GM21529 (cell line): ENCODE data around the gene SERAC1.
"Not testable (repeated sequence)": the region's sequence is repeated elsewhere in the genome, so short reads cannot be mapped to it uniquely, and the experiment has no call there.

Source experiments
- ATAC-seq: cut with Tn5 transposase; IDR thresholded peaks from one replicate; pipeline ENCODE4 v1.9.1; 2021; ENCODE audit not compliant: unreplicated experiment

The SERAC1 gene

GRCh38 chr6:158175111-158175510 is 7.0 kb upstream of the SERAC1 start:
- no peak for ATAC-seq

- ATAC-seq: no peak
Observed at GRCh38 chr6:158174514-158174913, 6.5 kb upstream of the SERAC1 start.

- ATAC-seq: no peak
Observed at GRCh38 chr6:158174024-158174423, 6.0 kb upstream of the SERAC1 start.

- ATAC-seq: no peak
Observed at GRCh38 chr6:158172001-158172400, 3.9 kb upstream of the SERAC1 start.

- no peak for ATAC-seq
Observed at GRCh38 chr6:158170656-158171081, 2.6 kb upstream of the SERAC1 start.

- ATAC-seq: not testable (repeated sequence)
Observed at GRCh38 chr6:158169634-158170033, 1.6 kb upstream of the SERAC1 start.

GRCh38 chr6:158165919-158166416 is 2.1 kb downstream of the SERAC1 start:
- ATAC-seq: no peak

- no peak for ATAC-seq
Observed at GRCh38 chr6:158164579-158165170, 3.4 kb downstream of the SERAC1 start.

GRCh38 chr6:158161566-158162254 is 6.4 kb downstream of the SERAC1 start:
- no peak for ATAC-seq

GRCh38 chr6:158160932-158161539 is 7.0 kb downstream of the SERAC1 start:
- no peak for ATAC-seq

- ATAC-seq: no peak
Observed at GRCh38 chr6:158158748-158159147, 9.3 kb downstream of the SERAC1 start.

- ATAC-seq: no peak
Observed at GRCh38 chr6:158158123-158158522, 9.9 kb downstream of the SERAC1 start.

GRCh38 chr6:158157064-158157764 is 10.8 kb downstream of the SERAC1 start:
- no peak for ATAC-seq

GRCh38 chr6:158154816-158155215 is 13.2 kb downstream of the SERAC1 start:
- no peak for ATAC-seq

GRCh38 chr6:158153576-158153975 is 14.5 kb downstream of the SERAC1 start:
- no peak for ATAC-seq

- ATAC-seq: no peak
Observed at GRCh38 chr6:158152659-158153058, 15.4 kb downstream of the SERAC1 start.

- ATAC-seq: not testable (repeated sequence)
Observed at GRCh38 chr6:158152025-158152424, 16.0 kb downstream of the SERAC1 start.

GRCh38 chr6:158150701-158151100 is 17.4 kb downstream of the SERAC1 start:
- ATAC-seq: no peak

- ATAC-seq: no peak
Observed at GRCh38 chr6:158149641-158150040, 18.4 kb downstream of the SERAC1 start.

GRCh38 chr6:158143700-158144099 is 24.4 kb downstream of the SERAC1 start:
- ATAC-seq: no peak

- no peak for ATAC-seq
Observed at GRCh38 chr6:158142789-158143188, 25.3 kb downstream of the SERAC1 start.

GRCh38 chr6:158131926-158132325 is 36.1 kb downstream of the SERAC1 start:
- no peak for ATAC-seq
